Measurements from ENCODE around the gene FNDC3A.
A peak's percentile ranks its signal among the peaks of the same experiment; 100 is the strongest.
"Not testable (repeated sequence)": the region's sequence is repeated elsewhere in the genome, so short reads cannot be mapped to it uniquely, and the experiment has no call there.

Gene FNDC3A

GRCh38 chr13:49086722-49087121 lies 111.0 kb downstream of the FNDC3A start:
- DNase-seq (ENCODE audit: low spot score) = no peak

GRCh38 chr13:49093376-49093775 lies 117.7 kb downstream of the FNDC3A start:
- DNase-seq (ENCODE audit: low spot score) = no peak

- no peak for DNase-seq (ENCODE audit: low spot score)
These were observed 121.7 kb downstream of the FNDC3A start for GRCh38 chr13:49097374-49097773.

GRCh38 chr13:49098198-49098597 lies 122.5 kb downstream of the FNDC3A start:
- no peak for DNase-seq (ENCODE audit: low spot score)

- DNase-seq (ENCODE audit: low spot score) = peak; percentile 11
These were observed 123.2 kb downstream of the FNDC3A start for GRCh38 chr13:49098771-49099512.

- DNase-seq (ENCODE audit: low spot score) = no peak
These were observed 123.8 kb downstream of the FNDC3A start for GRCh38 chr13:49099513-49099877.

GRCh38 chr13:49100637-49101570 lies 125.2 kb downstream of the FNDC3A start:
- DNase-seq (ENCODE audit: low spot score) = no peak

GRCh38 chr13:49108196-49108595 lies 132.5 kb downstream of the FNDC3A start:
- no peak for DNase-seq (ENCODE audit: low spot score)

GRCh38 chr13:49110122-49110912 lies 134.6 kb downstream of the FNDC3A start:
- peak; percentile 87 for DNase-seq (ENCODE audit: low spot score)

- no peak for DNase-seq (ENCODE audit: low spot score)
These were observed 135.1 kb downstream of the FNDC3A start for GRCh38 chr13:49110913-49111170.

GRCh38 chr13:49112782-49113525 lies 137.2 kb downstream of the FNDC3A start:
- DNase-seq (ENCODE audit: low spot score) = no peak

GRCh38 chr13:49113526-49114286 lies 138.0 kb downstream of the FNDC3A start:
- DNase-seq (ENCODE audit: low spot score) = no peak

GRCh38 chr13:49116873-49117272 lies 141.2 kb downstream of the FNDC3A start:
- DNase-seq (ENCODE audit: low spot score) = no peak

GRCh38 chr13:49118455-49118854 lies 142.7 kb downstream of the FNDC3A start:
- DNase-seq (ENCODE audit: low spot score) = not testable (repeated sequence)

GRCh38 chr13:49124693-49125304 lies 149.1 kb downstream of the FNDC3A start:
- DNase-seq (ENCODE audit: low spot score) = no peak

- DNase-seq (ENCODE audit: low spot score) = no peak
These were observed 150.3 kb downstream of the FNDC3A start for GRCh38 chr13:49125964-49126524.

GRCh38 chr13:49132479-49133002 lies 156.8 kb downstream of the FNDC3A start:
- no peak for DNase-seq (ENCODE audit: low spot score)

GRCh38 chr13:49134305-49134704 lies 158.6 kb downstream of the FNDC3A start:
- no peak for DNase-seq (ENCODE audit: low spot score)

GRCh38 chr13:49137138-49137643 lies 161.5 kb downstream of the FNDC3A start:
- DNase-seq (ENCODE audit: low spot score) = not testable (repeated sequence)

All from hematopoietic multipotent progenitor cell treated with erythropoietin and hydrocortisone succinate and interleukin-3 and kit ligand, for 15 days (in vitro differentiated cells).